PC-3 (cell line): ENCODE results near the gene TCF19. TPM values are rescaled to one million over a fixed set of nuclear protein-coding genes. Genes with fewer than 3 reads are reported as not detected.

Source experiments
- ATAC-seq: fragments of 200-7000 bp; cut with Tn5 transposase; 2 replicates; pipeline ENCODE4 v1.9.1; 2020; ENCODE audit warnings: mild to moderate bottlenecking, moderate library complexity
- BruUV-seq: library from RNA; stranded (reverse); fragments of 400-500 nt; replicated peaks from 2 replicates; lab custom pipeline; 2021; lab: Mats Ljungman, UMichigan
- CTCF ChIA-PET: fragments of 300-600 bp; sonication (Branson Sonifier 250); formaldehyde crosslinking; loops from one replicate; lab custom pipeline; 2022; ENCODE audit warnings: antibody characterized with exemption; lab: Charles Lee
- POLR2A ChIA-PET: fragments of 300-600 bp; sonication (Branson Sonifier 250); formaldehyde crosslinking; loops from one replicate; lab custom pipeline; 2022; ENCODE audit warnings: antibody characterized with exemption; ENCODE audit not compliant: unreplicated experiment; lab: Charles Lee
- DNase-seq: peaks from one replicate; pipeline ENCODE4 v3.0.0-alpha.2; 2015
- H2AFZ ChIP-seq: fragments of 300-600 bp; sonication (generic); 2 replicates; pipeline ENCODE4 v1.6.0; 2016; ENCODE audit warnings: antibody characterized with exemption, low read length
- H3F3A ChIP-seq: fragments of 300-600 bp; sonication (generic); one replicate; pipeline ENCODE4 v1.6.0; 2017; ENCODE audit warnings: antibody characterized with exemption, low read length, control low read depth, mild to moderate bottlenecking; ENCODE audit not compliant: unreplicated experiment
- H3K27ac ChIP-seq: fragments of 300-600 bp; sonication (generic); 2 replicates; pipeline ENCODE4 v1.5.1; 2016; ENCODE audit warnings: mild to moderate bottlenecking, low read length
- H3K27me3 ChIP-seq: fragments of 300-600 bp; sonication (generic); 2 replicates; pipeline ENCODE4 v1.6.1; 2016; ENCODE audit warnings: low read length, mixed read lengths
- H3K36me3 ChIP-seq: fragments of 300-600 bp; sonication (generic); 2 replicates; pipeline ENCODE4 v1.6.1; 2016; ENCODE audit warnings: low read depth, mixed run types, low read length, mixed read lengths
- H3K4me1 ChIP-seq: fragments of 300-600 bp; sonication (generic); 2 replicates; pipeline ENCODE4 v1.5.1; 2016; ENCODE audit warnings: low read length; ENCODE audit not compliant: insufficient read depth
- H3K4me2 ChIP-seq: fragments of 300-600 bp; sonication (generic); 2 replicates; pipeline ENCODE4 v1.6.0; 2016; ENCODE audit warnings: low read length
- H3K4me3 ChIP-seq: fragments of 300-600 bp; sonication (generic); 2 replicates; pipeline ENCODE4 v1.5.1; 2016; ENCODE audit warnings: mild to moderate bottlenecking, low read length, mixed read lengths
- H3K79me2 ChIP-seq: fragments of 300-600 bp; sonication (generic); 2 replicates; pipeline ENCODE4 v1.6.1; 2017; ENCODE audit warnings: low read length, mixed read lengths
- H3K9ac ChIP-seq: fragments of 300-600 bp; sonication (generic); 2 replicates; pipeline ENCODE4 v1.6.0; 2016; ENCODE audit warnings: mild to moderate bottlenecking, low read length
- H3K9me2 ChIP-seq: fragments of 300-600 bp; sonication (generic); replicated peaks from 2 replicates; pipeline ENCODE4 v1.6.1; 2016; ENCODE audit warnings: mixed run types, low read length, mixed read lengths
- H3K9me3 ChIP-seq: fragments of 300-600 bp; sonication (generic); 2 replicates; pipeline ENCODE4 v1.6.1; 2016; ENCODE audit warnings: low read length, mixed read lengths
- H4K20me1 ChIP-seq: fragments of 300-600 bp; sonication (generic); 2 replicates; pipeline ENCODE4 v1.6.1; 2016; ENCODE audit warnings: low read length, mixed read lengths
- CTCF ChIP-seq: fragments of 300-600 bp; sonication (generic); conservative IDR thresholded peaks from 2 replicates; pipeline ENCODE4 v1.5.1; 2017; ENCODE audit warnings: antibody characterized with exemption, low read depth, mild to moderate bottlenecking, low read length
- EZH2 ChIP-seq: fragments of 300-600 bp; sonication (generic); IDR thresholded peaks from one replicate; pipeline ENCODE4 v1.6.1; 2017; ENCODE audit warnings: antibody characterized with exemption, mild to moderate bottlenecking, low read length; ENCODE audit not compliant: unreplicated experiment
- EZH2phosphoT487 ChIP-seq: fragments of 300-600 bp; sonication (generic); IDR thresholded peaks from 2 replicates; pipeline ENCODE4 v1.6.1; 2018; ENCODE audit warnings: mild to moderate bottlenecking, antibody characterized with exemption, low read length, borderline replicate concordance
- intact Hi-C: fragments of 100-400 bp; cut with micrococcal nuclease; formaldehyde crosslinking; loops from 2 replicates; pipeline ENCODE4 v1.9.0; 2023
- total RNA-seq: library from RNA; depleted of rRNA; stranded (reverse); fragments of >200 nt; gene quantifications from 2 replicates; pipeline ENCODE4 v1.2.3, GENCODE V29; 2014

The TCF19 gene
- total RNA-seq, 1 experiment from 2014 or later, result 88.6 TPM

- H3K27ac ChIP-seq, result peak overlapping the region; percentile 92
- TF ChIP-seq EZH2phosphoT487 (no peak), EZH2 (no peak), CTCF (no peak)
- CTCF ChIA-PET, result interaction anchor here (0.6 to 0.7 kb wide), 2 partner anchors 45 to 176 kb away, joined by 5 to 9 read pairs; partner anchors contain the start of gene TCF19
- H3F3A ChIP-seq, result peaks cover 8% of the 10 kb centered on the region
- no peaks in the 10 kb centered on the region for H4K20me1 ChIP-seq
- intact Hi-C loops, result loop anchor here (5.0 kb wide), 1 partner anchor 44 kb away; no protein-coding TSS in a partner anchor
- peak overlapping the region; percentile 66 for H2AFZ ChIP-seq
- H3K79me2 ChIP-seq, result peaks cover 24% of the 10 kb centered on the region
- H3K9ac ChIP-seq, result peak overlapping the region; percentile 54
- DNase-seq (peak; percentile 92), ATAC-seq (peak; percentile 86)
- H3K9me2 ChIP-seq, result no peaks in the 10 kb centered on the region
- peaks cover 8% of the 10 kb centered on the region for H3K36me3 ChIP-seq
- peaks cover 38% of the 10 kb centered on the region for H3K4me1 ChIP-seq
- no TSS peak for BruUV-seq
- peak overlapping the region; percentile 92 for H3K4me2 ChIP-seq
- no peaks in the 10 kb centered on the region for H3K9me3 ChIP-seq
- POLR2A ChIA-PET, result interaction anchor here (0.6 to 1.0 kb wide), 2 partner anchors 116 to 163 kb away, joined by 3 to 7 read pairs; no protein-coding TSS in a partner anchor
- H3K4me3 ChIP-seq, result peak overlapping the region; percentile 73
- no peaks in the 10 kb centered on the region for H3K27me3 ChIP-seq
Observed at GRCh38 chr6:31203345-31203979, 45.1 kb downstream of the TCF19 start.

- BruUV-seq, result no TSS peak
- H3K9ac ChIP-seq, result 0 out of 2 replicates have a peak overlapping the region, but pooled peaks have one; percentile 54
- peaks cover 50% of the 10 kb centered on the region for H3K4me1 ChIP-seq
- DNase-seq (no peak), ATAC-seq (no peak)
- no peaks in the 10 kb centered on the region for H4K20me1 ChIP-seq
- intact Hi-C loops, result loop anchor here (5.0 kb wide), 1 partner anchor 43 kb away; no protein-coding TSS in a partner anchor
- peaks cover 11% of the 10 kb centered on the region for H3K79me2 ChIP-seq
- CTCF ChIA-PET, result no interaction called here
- H3F3A ChIP-seq, result peaks cover 8% of the 10 kb centered on the region
- H3K27me3 ChIP-seq, result no peaks in the 10 kb centered on the region
- H2AFZ ChIP-seq, result no peak overlapping the region
- H3K9me2 ChIP-seq, result no peaks in the 10 kb centered on the region
- H3K27ac ChIP-seq, result peak overlapping the region; percentile 92; the same call in 1 of the 2 replicates
- H3K4me2 ChIP-seq, result peak overlapping the region; percentile 92
- POLR2A ChIA-PET, result no interaction called here
- H3K36me3 ChIP-seq, result peaks cover 7% of the 10 kb centered on the region
- no peaks in the 10 kb centered on the region for H3K9me3 ChIP-seq
- peak overlapping the region; percentile 73; the same call in 1 of the 2 replicates for H3K4me3 ChIP-seq
- no peak for TF ChIP-seq CTCF
- no peak for TF ChIP-seq EZH2phosphoT487
- TF ChIP-seq EZH2, result no peak
Observed at GRCh38 chr6:31204751-31205145, 46.4 kb downstream of the TCF19 start.

- BruUV-seq, result no TSS peak
- Histone ChIP-seq H3K4me1 (peaks cover 50% of the 10 kb centered on the region), H3K79me2 (peaks cover 4% of the 10 kb centered on the region; the same call in 1 of the 2 replicates), H3K4me2 (no peak overlapping the region), H3K27ac (no peak overlapping the region), H3F3A (peaks cover 8% of the 10 kb centered on the region), H3K4me3 (no peak overlapping the region), H2AFZ (no peak overlapping the region), H3K9me2 (no peaks in the 10 kb centered on the region), H3K9ac (no peak overlapping the region), H3K9me3 (no peaks in the 10 kb centered on the region), H3K36me3 (no peaks in the 10 kb centered on the region), H4K20me1 (no peaks in the 10 kb centered on the region), H3K27me3 (no peaks in the 10 kb centered on the region)
- DNase-seq (no peak), ATAC-seq (no peak)
- CTCF ChIA-PET, result no interaction called here
- POLR2A ChIA-PET, result no interaction called here
- intact Hi-C loops, result no loop called here
- TF ChIP-seq EZH2phosphoT487 (no peak), CTCF (no peak), EZH2 (no peak)
Observed at GRCh38 chr6:31205638-31206037, 47.2 kb downstream of the TCF19 start.
